HepG2 (cell line): ENCODE measurements around the gene THRSP. TPM values are rescaled to one million over a fixed set of nuclear protein-coding genes. Genes with fewer than 3 reads are reported as not detected.

Experiments
- ATM ChIP-seq: fragments of 450-650 bp; IDR thresholded peaks from 2 replicates; pipeline ENCODE4 v1.7.1; 2017; ENCODE audit warnings: mild to moderate bottlenecking, borderline replicate concordance
- CTCF ChIP-seq: sonication (generic); formaldehyde crosslinking; IDR thresholded peaks from 2 replicates; pipeline ENCODE4 v1.5.0; 2020; ENCODE audit warnings: mild to moderate bottlenecking, missing genetic modification reagents, moderate library complexity
- FUBP1 ChIP-seq: sonication (generic); formaldehyde crosslinking; IDR thresholded peaks from 2 replicates; pipeline ENCODE4 v1.5.1; 2020; ENCODE audit warnings: missing genetic modification reagents, mild to moderate bottlenecking, borderline replicate concordance
- HNRNPLL ChIP-seq: fragments of 200-400 bp; formaldehyde crosslinking; IDR thresholded peaks from 2 replicates; pipeline ENCODE4 v1.6.1; 2017; ENCODE audit warnings: mild to moderate bottlenecking, low read depth, low read length; ENCODE audit not compliant: poor library complexity, severe bottlenecking
- KDM5B ChIP-seq: sonication (generic); formaldehyde crosslinking; IDR thresholded peaks from 2 replicates; pipeline ENCODE4 v1.4.0; 2020; ENCODE audit warnings: missing genetic modification reagents, mild to moderate bottlenecking, borderline replicate concordance
- MAF1 ChIP-seq: sonication (generic); formaldehyde crosslinking; IDR thresholded peaks from 2 replicates; pipeline ENCODE4 v1.5.0; 2020; ENCODE audit warnings: missing genetic modification reagents, borderline replicate concordance
- PAXIP1 ChIP-seq: sonication (generic); formaldehyde crosslinking; conservative IDR thresholded peaks from 2 replicates; pipeline ENCODE4 v1.4.0; 2020; ENCODE audit warnings: mild to moderate bottlenecking, missing genetic modification reagents, moderate library complexity
- TOE1 ChIP-seq: sonication (generic); formaldehyde crosslinking; IDR thresholded peaks from 2 replicates; pipeline ENCODE4 v1.4.0; 2020; ENCODE audit warnings: mild to moderate bottlenecking, missing genetic modification reagents
- TSC22D2 ChIP-seq: sonication (generic); formaldehyde crosslinking; IDR thresholded peaks from 2 replicates; pipeline ENCODE4 v1.5.1; 2020; ENCODE audit warnings: missing genetic modification reagents, mild to moderate bottlenecking, borderline replicate concordance
- ZFP1 ChIP-seq: IDR thresholded peaks from 2 replicates; pipeline ENCODE4 v1.6.1; 2016
- ZNF256 ChIP-seq: sonication (generic); formaldehyde crosslinking; conservative IDR thresholded peaks from 2 replicates; pipeline ENCODE4 v1.4.0; 2020; ENCODE audit warnings: missing genetic modification reagents
- ZNF296 ChIP-seq: sonication (generic); formaldehyde crosslinking; conservative IDR thresholded peaks from 2 replicates; pipeline ENCODE4 v1.5.0; 2020; ENCODE audit warnings: mild to moderate bottlenecking, missing genetic modification reagents
- ZNF446 ChIP-seq: sonication (generic); formaldehyde crosslinking; IDR thresholded peaks from 2 replicates; pipeline ENCODE4 v1.5.0; 2020; ENCODE audit warnings: mild to moderate bottlenecking, missing genetic modification reagents
- ZNF501 ChIP-seq: sonication (generic); formaldehyde crosslinking; IDR thresholded peaks from 2 replicates; pipeline ENCODE4 v1.5.1; 2020; ENCODE audit warnings: mild to moderate bottlenecking, moderate library complexity, missing genetic modification reagents
- ZNF549 ChIP-seq: sonication (generic); formaldehyde crosslinking; IDR thresholded peaks from 2 replicates; pipeline ENCODE4 v1.5.0; 2020; ENCODE audit warnings: missing genetic modification reagents
- ZNF597 ChIP-seq: sonication (generic); formaldehyde crosslinking; IDR thresholded peaks from 2 replicates; pipeline ENCODE4 v1.5.0; 2020; ENCODE audit warnings: missing genetic modification reagents
- ZNF678 ChIP-seq: sonication (generic); formaldehyde crosslinking; IDR thresholded peaks from 2 replicates; pipeline ENCODE4 v1.4.0; 2020; ENCODE audit warnings: mild to moderate bottlenecking, missing genetic modification reagents
- ZNF841 ChIP-seq: sonication (generic); formaldehyde crosslinking; IDR thresholded peaks from 2 replicates; pipeline ENCODE4 v1.8.1; 2023; ENCODE audit warnings: missing genetic modification reagents, borderline replicate concordance
- polyA plus RNA-seq, 8 experiments: library from polyadenylated mRNA; depleted of rRNA in 3 of 8; stranded (reverse) in 7 of 8; unstranded in 1 of 8; fragments of >200 nt; fragmentation: Illumina TruSeq in 4 of 8; extraction: Trizol in 4 of 8; gene quantifications; 2 replicates each; pipeline versions ENCODE4 v1.2.1 to v1.2.3, GENCODE V29; 2011 to 2016; ENCODE audit warnings: low read depth in 4 of 8, missing spikeins in 1 of 8, mixed read lengths in 1 of 8; ENCODE audit not compliant: insufficient read depth in 1 of 8
- total RNA-seq, 5 experiments: library from RNA; depleted of rRNA; stranded (reverse); fragments of >200 nt; fragmentation: Illumina TruSeq; extraction: Trizol; gene quantifications; 2 replicates each; pipeline ENCODE4 v1.2.3, GENCODE V29; 2016; ENCODE audit warnings: low read depth in 1 of 5

THRSP gene
- total and polyA plus RNA-seq, 2 of the 13 experiments (the other 11 are each of a cell fraction or from before 2014, with no cell fraction given): 0.13 to 0.58 TPM

GRCh38 chr11:78037825-78038620 lies 25.6 kb upstream of the THRSP start (continued):
- TF ChIP-seq ZNF841 (CRISPR knock-in tag) (no peak), ZNF678 (no peak), MAF1 (CRISPR knock-in tag) (no peak), ZNF256 (CRISPR knock-in tag) (no peak), PAXIP1 (CRISPR knock-in tag) (no peak), ZNF597 (CRISPR knock-in tag) (no peak), ZNF296 (CRISPR knock-in tag) (no peak), ATM (no peak), CTCF (CRISPR knock-in tag) (no peak), TSC22D2 (CRISPR knock-in tag) (no peak), KDM5B (CRISPR knock-in tag) (peak; percentile 35; the same call in 1 of the 2 replicates), HNRNPLL (no peak), FUBP1 (CRISPR knock-in tag) (no peak), ZFP1 (CRISPR knock-in tag) (no peak), ZNF501 (CRISPR knock-in tag) (no peak), TOE1 (no peak), ZNF446 (CRISPR knock-in tag) (0 out of 2 replicates have a peak, but pooled peaks have one; percentile 22), ZNF549 (CRISPR knock-in tag) (no peak)
